HG03342 (cell line): ENCODE data around the gene RAB42.
"Not testable (repeated sequence)": the region's sequence is repeated elsewhere in the genome, so short reads cannot be mapped to it uniquely, and the experiment has no call there.

Experiments used
- ATAC-seq: cut with Tn5 transposase; IDR thresholded peaks from one replicate; pipeline ENCODE4 v1.9.1; 2021; ENCODE audit warnings: mild to moderate bottlenecking, moderate library complexity; ENCODE audit not compliant: unreplicated experiment

Gene RAB42

DNA sequence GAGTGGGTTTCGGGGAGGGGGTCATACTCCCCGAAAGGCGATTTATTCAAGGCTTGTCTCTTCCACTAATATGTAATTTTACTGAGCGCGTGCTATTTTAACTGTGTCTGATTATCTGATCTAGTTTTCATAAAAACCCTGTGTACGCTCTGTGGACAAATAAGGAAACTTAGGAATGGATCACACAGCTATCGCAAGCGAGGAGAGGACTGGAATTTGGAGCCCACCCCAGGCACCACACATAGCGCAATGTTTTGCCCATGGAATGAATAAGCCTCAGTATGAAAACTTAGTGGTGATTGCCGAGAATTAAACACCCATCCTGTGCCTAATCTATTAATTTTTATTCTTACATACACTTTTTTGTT lies 9.8 kb upstream of the RAB42 start:
- ATAC-seq, result no peak

DNA sequence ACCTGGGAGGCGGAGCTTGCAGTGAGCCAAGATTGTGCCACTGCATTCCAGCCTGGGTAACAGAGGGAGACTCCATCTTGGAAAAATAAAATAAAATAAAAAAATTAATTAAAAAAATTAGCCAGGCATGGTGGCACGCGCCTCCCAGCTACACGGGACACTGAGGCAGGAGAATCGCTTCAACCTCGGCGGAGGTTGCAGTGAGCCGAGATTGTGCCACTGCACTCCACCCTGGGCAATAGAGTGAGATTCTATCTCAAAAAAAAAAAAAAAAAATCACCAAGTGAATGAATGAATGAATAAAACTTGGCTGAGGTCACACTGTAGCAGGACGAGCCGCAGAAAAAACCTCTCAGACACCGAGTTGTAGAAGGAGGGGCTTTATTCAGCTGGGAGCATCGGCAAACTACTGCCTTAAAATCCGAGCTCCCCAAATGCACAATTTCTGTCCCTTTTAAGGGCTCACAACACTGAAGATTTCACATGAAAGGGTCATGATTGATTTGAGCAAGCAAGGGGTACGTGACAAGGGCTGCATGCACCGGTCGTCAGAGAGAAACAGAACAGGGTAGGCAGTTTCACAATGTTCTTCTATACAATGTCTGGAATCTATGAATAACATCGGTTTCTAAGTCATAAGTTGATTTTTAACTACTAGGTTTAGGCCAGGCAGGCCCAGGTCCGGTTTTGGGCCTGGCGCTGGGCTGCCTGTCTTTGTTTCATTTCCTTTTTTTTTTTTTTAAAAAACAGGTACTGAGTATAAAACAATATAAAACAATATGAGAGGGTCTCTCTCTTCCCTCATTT lies 5.3 kb upstream of the RAB42 start:
- not testable (repeated sequence) for ATAC-seq

DNA sequence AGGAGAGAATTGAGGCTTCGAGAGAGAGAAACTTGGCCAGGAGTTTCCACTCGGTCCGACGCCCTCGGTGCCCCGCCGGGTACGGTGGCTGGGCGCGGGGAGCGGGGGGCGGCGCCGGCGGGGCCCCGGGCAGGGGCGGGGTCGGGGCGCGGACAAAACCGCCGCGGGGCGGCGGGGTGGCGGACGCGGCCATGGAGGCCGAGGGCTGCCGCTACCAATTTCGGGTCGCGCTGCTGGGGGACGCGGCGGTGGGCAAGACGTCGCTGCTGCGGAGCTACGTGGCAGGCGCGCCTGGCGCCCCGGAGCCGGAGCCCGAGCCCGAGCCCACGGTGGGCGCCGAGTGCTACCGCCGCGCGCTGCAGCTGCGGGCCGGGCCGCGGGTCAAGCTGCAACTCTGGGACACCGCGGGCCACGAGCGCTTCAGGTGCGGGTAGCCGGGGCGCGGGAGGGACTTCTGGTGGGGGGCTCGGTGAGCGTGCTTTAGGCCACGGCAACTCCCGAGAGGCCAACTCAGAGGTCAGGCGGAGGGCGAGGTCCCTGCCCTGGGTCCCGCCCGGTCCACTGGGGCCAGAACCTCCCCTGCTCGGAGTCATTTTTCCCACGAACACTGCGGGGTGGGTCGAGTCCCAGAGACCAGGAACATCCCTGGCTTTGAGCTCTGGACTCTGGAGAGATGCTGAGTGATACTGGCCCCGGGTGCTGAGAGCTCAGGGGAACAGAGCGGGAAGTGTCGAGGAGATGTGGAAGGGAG lies 431 bp downstream of the RAB42 start:
- ATAC-seq, result no peak

DNA sequence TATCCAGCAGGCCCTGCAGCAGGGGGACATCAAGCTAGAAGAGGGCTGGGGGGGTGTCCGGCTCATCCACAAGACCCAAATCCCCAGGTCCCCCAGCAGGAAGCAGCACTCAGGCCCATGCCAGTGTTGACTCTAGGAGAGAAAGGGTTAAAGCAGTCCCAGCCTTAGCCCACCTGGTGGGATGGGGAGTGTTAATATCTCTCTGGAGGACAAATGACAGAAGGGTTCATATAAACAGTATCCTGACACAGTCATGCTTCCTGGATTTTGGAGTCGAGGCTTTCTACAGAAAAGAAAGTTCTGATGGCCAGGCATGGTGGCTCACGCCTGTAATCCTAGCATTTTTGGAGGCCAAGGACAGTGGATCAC lies 1.9 kb downstream of the RAB42 start:
- ATAC-seq, result not testable (repeated sequence)

DNA sequence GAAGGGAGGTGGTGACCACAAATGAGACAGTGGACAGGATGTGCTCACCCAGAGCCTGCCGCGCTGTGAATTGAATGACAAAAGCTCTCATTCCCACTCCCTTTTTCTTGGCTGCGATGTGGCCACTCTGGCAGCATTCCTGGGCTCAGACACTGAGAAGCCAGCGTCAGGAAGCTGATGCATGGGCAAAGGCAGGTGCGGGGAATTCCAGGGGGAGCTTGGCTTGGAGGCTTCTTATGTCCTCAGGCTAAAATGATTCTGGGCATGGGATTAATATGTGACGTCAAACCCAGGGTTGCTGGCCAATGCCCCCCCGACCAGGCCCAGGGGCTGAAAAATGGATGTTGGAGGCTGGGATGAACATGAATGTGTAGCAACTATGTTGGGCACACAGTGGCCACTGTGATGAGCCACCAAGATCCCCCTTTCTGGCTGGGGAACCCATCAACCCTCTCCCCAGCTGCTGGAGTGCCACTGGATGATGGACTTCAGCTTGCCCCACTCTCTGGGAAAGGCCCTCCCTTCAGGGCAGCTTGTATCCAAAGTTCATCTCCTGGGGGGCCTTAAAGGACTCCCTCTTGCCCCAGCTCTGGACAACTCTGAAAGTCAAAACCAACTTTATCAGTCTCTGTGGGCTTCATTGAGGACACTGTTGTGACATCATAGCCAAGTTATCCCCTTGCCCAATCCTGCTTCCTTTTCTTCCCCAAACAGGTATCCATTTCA lies 2.8 kb downstream of the RAB42 start:
- not testable (repeated sequence) for ATAC-seq

DNA sequence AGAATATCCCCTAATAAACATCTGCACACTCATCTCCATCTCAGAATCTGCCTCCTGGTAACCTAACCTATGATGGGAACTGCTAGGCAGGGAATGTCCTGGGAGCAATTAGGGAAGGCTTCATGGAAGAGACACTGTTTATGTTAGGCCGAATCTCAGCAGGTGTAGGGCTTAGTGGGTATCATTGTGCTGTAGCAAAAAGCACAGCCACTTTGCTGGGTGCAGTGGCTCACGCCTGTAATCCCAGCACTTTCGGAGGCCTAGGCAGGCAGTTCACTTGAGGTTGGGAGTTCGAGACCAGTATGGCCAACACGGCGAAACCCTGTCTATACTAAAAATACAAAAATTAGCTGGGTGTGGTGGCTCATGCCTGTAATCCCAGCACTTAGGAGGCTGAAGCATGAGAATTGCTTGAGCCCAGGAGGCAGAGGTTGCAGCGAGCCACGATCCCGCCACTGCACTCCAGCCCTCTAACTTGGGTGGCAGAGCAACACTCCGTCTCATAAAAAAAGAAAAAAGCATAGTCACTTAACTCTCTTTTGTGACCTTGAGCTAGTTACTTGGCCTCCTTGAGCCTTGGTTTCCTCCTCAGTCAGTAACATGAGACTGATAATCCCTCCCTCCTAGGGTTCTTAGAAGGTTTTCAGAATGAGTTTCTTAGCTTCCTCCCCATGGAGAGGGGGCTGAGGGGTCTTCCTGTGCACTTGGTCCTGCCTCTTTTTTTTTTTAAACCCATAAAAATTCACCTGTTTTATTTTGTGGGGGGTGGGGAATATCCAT lies 3.5 kb downstream of the RAB42 start:
- no peak for ATAC-seq

DNA sequence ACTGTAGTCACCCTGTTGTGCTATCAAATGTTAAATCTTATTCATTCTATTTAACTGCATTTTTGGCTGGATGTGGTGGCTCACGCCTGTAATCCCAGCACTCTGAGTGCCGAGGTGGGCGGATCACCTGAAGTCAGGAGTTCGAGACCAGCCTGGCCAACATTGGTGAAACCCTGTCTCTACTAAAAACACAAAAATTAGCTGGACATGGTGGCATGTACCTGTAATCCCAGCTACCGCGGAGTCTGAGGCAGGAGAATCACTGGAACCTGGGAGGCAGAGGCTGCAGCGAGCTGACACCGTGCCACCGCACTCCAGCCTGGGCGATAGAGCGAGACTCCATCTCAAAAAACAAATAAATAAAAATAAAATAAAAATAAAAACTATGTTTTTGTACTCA lies 4.2 kb downstream of the RAB42 start:
- not testable (repeated sequence) for ATAC-seq

DNA sequence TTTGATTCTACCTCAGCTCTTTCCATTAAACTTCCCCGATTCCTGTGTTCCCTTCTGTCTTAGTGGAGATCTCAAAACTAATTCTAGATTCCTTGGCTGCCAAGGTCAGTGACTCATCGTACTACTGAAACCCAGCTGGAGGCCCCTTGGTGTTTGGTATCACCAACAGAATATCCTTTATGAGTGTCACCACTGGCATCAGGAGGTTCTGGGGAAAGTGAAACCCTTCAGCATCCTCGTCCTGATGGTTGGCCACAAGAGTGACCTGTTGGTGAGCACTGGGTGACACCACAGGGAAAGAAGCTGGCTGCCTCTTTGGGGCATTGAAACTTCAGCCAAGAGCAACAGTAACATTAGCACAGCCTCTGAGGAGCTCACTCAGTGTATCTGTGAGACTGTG lies 9.6 kb downstream of the RAB42 start:
- peak; percentile 56 for ATAC-seq

DNA sequence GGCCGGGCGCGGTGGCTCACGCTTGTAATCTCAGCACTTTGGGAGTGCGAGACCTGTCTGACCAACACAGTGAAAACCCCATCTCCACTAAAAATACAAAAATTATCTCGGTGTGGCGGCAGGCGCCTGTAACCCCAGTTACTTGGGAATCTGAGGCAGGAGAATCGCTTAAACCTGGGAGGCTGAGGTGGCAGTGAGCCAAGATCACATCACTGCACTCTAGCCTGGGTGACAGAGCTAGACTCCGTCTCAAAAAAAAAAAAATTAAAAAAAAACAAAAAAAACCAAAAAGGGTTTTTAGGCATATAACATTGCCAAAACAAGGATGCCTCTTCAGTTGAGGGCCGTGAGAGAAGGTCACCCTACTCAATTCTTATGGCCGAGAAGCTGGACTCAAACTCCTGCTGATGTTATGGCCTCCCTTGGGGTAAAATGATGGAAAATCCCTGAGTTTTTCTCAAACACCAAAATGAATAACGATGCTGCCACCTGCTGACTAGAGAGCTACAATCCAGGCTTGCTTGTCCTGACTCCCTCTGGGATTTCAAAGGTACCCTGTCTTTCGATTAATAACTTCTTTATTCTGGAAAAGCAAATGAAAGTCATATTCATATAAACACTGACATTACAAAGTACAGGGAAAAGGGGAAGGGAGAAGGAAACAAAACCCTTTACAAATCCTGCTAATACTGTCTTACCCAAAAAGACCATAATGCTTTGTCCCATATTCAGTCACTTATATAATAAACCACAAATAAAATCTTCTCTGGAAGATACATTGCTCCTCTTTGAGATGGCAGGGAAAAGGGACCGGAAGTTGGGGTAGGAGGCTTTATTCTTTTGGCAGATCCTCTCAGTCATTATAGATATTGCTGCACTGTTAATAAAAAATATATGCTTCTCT lies 10.7 kb downstream of the RAB42 start:
- ATAC-seq, result no peak

DNA sequence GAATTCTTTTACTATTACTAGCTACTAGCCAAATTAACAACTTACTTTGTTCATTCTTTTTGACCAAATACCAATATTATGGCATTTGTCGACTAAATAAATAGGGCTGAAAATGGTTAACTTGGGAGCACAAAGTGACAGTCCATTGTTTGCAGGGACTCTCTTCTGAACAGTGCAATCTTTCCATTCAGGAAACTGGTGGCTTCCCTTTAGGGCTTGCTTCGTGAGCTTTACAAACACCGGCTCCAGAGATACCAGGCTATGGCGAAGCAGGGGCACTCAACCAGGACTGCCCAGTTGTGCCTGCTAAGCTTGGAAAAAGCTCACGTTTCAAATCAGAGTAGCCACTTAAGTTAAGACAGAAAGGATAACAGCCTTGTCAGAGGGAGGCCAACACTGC lies 12.3 kb downstream of the RAB42 start:
- ATAC-seq, result no peak

DNA sequence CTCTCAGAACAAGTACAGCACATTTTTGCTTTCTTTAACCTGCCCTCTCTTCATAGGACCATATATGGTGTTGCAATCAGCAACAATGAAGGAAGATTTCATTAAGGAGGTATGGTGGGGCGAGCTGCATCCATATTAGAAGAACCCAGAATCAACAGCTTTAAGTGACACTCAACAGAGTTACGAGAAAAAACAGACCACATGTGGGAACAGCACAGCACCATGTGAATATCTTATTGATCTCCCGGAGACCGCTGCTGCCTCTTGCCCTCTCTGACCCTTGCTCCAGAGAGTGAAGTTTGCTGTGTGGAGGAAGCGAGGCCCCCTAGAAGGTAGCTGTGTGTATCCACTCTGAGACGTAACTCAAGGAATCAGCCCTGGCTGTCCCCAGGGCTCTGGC lies 12.9 kb downstream of the RAB42 start:
- no peak for ATAC-seq

DNA sequence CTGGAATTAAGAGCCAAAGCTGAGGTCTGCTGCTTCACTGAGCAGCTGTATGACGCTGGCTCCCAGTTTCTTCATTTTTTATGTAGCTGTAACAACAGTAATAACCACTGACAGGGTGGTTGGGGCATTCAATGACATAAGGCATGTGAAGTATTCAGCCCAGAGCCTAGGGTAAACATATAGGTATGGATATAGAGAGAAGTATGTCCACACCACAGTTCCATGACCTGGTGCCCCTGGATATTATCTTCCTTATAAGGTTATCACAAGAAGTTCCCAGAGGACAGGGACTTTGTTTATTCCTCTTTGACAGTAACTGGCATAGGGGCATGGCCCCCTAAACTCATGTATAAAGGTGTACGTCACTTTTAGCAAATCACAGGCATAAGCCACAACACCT lies 14.7 kb downstream of the RAB42 start:
- ATAC-seq, result no peak

DNA sequence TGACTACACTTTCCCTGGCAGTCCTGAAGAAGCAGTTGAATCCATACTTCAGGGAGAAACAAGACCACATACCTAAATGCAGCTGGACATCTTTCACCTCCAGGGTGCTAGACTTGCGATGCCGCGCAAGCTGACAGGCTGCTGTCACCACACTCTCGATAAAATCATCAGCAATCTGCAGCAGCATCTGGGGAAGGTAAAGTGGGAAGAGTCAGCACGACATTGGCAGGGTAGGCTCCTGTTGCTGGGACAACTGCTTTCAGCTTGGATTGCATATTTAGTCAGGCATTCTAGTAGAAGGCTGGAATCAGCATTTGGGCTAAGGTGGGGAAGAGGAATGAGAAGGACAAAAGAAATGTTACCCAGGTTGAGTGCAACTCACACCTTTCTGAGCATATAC lies 21.1 kb downstream of the RAB42 start:
- no peak for ATAC-seq

DNA sequence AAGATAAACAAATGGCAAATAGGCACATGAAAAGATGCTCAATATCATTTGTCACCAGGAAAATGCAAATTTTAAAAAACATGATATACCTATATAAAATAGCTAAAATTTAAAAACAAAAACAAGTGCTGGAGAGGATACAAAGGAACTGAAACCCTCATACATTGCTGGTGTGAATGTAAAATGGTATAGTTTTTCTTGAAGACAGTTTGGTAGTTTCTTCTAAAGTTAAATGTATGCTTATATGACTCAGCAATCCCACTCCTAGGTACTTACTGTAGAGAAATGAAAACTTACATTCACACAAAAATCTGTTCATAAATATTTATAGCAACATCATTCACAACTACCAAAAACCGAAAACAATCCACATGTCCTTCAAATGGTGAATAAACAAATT lies 39.6 kb downstream of the RAB42 start:
- ATAC-seq, result no peak

DNA sequence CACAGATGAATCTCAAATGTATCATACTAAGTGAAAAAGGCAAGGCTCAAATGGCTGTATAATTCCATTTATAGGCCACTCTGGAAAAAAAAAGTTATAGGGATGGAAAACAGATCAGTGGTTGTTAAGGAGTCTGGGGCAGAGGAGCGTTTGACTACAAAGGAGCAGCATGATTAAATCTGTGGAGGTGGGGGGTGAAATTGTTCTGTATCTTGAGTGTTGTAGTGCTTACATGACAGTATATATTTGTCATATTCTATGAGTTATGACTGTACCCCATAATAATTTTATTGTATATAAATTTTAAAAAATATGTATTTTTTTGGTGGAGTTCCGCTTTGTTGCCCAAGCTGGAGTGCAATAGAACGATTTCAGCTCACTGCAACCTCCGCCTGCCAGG lies 40.5 kb downstream of the RAB42 start:
- ATAC-seq, result no peak

DNA sequence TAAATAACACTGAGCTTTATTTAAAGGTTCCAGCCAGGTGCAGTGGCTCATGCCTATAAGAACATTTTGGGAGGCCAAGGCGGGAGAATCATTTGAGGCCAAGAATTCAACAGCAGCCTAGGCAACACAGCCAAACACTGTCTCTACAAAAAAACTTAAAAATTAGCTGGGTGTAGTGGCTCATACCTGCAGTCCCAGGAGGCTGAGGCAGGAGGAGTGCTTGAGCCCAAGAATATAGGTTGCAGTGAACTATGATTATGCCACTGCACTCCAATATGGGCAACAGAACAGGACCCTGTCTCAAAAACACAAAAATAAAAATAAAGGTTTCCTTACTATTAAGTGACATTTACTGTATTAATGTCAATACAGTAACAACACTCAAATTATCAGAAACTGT lies 48.7 kb downstream of the RAB42 start:
- no peak for ATAC-seq

DNA sequence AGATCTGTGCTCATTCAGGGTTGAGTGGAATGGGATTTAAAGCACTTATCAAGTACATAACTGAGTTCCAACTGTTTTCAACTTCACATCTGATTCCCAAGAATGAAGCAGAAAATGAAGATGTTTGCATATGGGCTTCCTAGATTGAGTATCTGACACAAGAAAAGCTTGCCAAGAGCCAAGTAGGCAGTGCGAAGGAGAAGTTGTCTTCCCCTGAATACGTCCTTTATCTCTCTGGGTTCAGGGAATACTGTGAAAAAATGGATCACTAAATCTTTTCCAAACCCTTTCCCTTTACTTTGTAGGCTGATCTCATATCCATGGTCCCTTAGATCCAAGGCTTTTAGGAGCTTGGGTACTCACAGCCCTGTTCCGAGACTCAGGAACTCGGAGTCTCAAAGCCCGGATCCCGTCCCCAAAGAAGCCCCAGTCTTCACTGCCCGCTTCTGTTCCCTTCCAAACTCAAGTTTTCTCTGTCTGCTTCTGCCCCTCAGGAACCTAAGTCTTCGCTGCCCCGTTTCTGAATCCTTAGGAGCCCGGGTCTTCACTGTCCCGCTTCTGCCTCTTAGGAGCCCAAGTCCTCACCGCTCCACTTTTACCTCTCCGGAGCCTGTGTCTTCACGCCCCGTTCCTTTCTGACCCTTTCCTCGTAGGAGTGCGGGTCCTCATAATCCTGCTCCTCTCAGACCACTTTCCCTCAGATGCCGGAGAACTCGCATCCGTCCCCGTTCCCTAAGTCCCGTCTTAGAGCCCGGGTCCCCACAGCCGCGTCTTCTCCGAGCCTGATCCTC lies 50.2 kb downstream of the RAB42 start:
- ATAC-seq, result peak; percentile 2

DNA sequence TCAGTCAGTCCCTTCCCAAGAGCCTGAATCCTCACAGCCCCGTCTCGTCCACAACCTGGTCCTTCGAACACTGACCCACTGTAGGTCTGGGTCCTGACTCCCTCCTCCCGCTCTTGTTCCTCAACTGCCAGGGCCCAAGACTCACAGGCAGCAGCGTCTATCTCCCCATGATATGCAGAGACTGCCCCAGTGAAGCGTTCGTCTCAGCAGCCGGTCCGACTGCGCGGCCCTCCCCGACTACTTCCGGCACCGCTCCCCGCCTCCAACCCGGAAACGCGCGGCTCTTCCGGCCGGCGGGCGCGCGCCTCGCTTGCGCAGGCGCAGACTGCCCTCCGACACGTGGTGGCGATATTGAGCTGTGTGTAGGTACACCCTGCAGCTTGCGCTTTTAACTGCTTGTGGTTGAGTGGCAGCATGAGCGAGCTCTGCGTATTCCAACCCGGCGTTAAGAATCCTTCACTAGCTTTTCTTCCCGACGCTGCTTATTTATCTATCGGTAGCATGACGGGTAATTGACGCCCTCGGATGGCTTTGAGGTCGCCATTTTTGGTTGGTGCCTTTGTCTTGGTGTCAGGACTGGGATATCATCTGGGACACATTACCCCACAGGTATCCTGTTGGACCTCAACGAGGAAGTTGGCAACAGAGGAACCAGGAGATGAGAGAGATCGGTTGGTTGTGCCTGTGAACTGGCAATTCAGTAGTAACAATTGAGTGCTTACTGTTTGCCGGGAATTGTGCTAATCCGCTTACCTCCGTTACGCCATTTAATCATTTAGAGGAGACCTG lies 51.0 kb downstream of the RAB42 start, which contains the start of gene TAF12:
TAF12 (minus strand) TSS at position 221 of the 789 bp plus-strand sequence. CDS start 20,986 bp downstream, outside the sequence.
- peak; percentile 69 for ATAC-seq
